Keratinocyte (primary cell): Measurements from ENCODE around the gene DNAH17. TPM values are rescaled to one million over a fixed set of nuclear protein-coding genes. Genes with fewer than 3 reads are reported as not detected.

Experiments used
- DNase-seq: peaks from one replicate; pipeline ENCODE4 v3.0.0-alpha.2; 2011; ENCODE audit warnings: low read depth, missing footprints, low spot score
- FAIRE-seq: peaks from 2 replicates; lab custom pipeline; 2011; peaks lifted over from hg19 to GRCh38; lab: Jason Lieb, UNC
- H2AFZ ChIP-seq: 2 replicates; pipeline ENCODE4 v1.6.0; 2012; ENCODE audit warnings: low read length, control low read depth, inconsistent platforms; ENCODE audit not compliant: control insufficient read depth
- H3K27ac ChIP-seq: 2 replicates; pipeline ENCODE4 v1.5.1; 2011; ENCODE audit warnings: low read length; ENCODE audit not compliant: control insufficient read depth, insufficient read depth
- H3K27me3 ChIP-seq: 3 replicates; pipeline ENCODE4 v1.6.0; 2011; ENCODE audit warnings: low read length; ENCODE audit not compliant: control insufficient read depth, insufficient read depth; ENCODE audit errors: extremely low read depth
- H3K36me3 ChIP-seq, 2 experiments: 2 replicates in 1 of 2; 3 replicates in 1 of 2; pipeline ENCODE4 v1.5.1; 2011; ENCODE audit warnings: low read length in 2 of 2, mild to moderate bottlenecking in 1 of 2; ENCODE audit not compliant: control insufficient read depth in 2 of 2, insufficient read depth in 2 of 2; ENCODE audit errors: extremely low read depth in 1 of 2
- H3K4me1 ChIP-seq: 3 replicates; pipeline ENCODE4 v1.5.1; 2011; ENCODE audit warnings: low read length; ENCODE audit not compliant: control insufficient read depth, insufficient read depth; ENCODE audit errors: extremely low read depth
- H3K4me2 ChIP-seq: 3 replicates; pipeline ENCODE4 v1.6.0; 2011; ENCODE audit warnings: low read depth, low read length; ENCODE audit not compliant: control insufficient read depth, insufficient read depth; ENCODE audit errors: extremely low read depth
- H3K4me3 ChIP-seq, 3 experiments: fragments of 200-600 bp in 1 of 3; sonication (generic) in 1 of 3; 2 replicates in 2 of 3; 3 replicates in 1 of 3; pipeline ENCODE4 v1.5.1; 2011 to 2016; ENCODE audit warnings: low read length in 3 of 3, mild to moderate bottlenecking in 3 of 3, control low read depth in 2 of 3, inconsistent platforms in 1 of 3, low read depth in 1 of 3, mixed read lengths in 1 of 3, mixed run types in 1 of 3, moderate library complexity in 1 of 3; ENCODE audit not compliant: control insufficient read depth in 2 of 3, insufficient read depth in 2 of 3; ENCODE audit errors: extremely low read depth in 1 of 3
- H3K79me2 ChIP-seq: 2 replicates; pipeline ENCODE4 v1.6.0; 2012; ENCODE audit warnings: low read length; ENCODE audit not compliant: control insufficient read depth, insufficient read depth
- H3K9ac ChIP-seq: 3 replicates; pipeline ENCODE4 v1.6.0; 2011; ENCODE audit warnings: low read length; ENCODE audit not compliant: control insufficient read depth, insufficient read depth; ENCODE audit errors: extremely low read depth
- H3K9me1 ChIP-seq: 3 replicates; pipeline ENCODE4 v1.6.0; 2011; ENCODE audit warnings: low read length; ENCODE audit not compliant: control insufficient read depth, insufficient read depth; ENCODE audit errors: extremely low read depth
- H3K9me3 ChIP-seq: 2 replicates; pipeline ENCODE4 v1.5.1; 2012; ENCODE audit warnings: low read depth, low read length; ENCODE audit not compliant: control insufficient read depth
- H4K20me1 ChIP-seq: 3 replicates; pipeline ENCODE4 v1.6.0; 2011; ENCODE audit warnings: low read length; ENCODE audit not compliant: control insufficient read depth, insufficient read depth; ENCODE audit errors: extremely low read depth
- CTCF ChIP-seq, 3 experiments: IDR thresholded peaks in 1 of 3; conservative IDR thresholded peaks in 1 of 3; optimal IDR thresholded peaks in 1 of 3; 2 replicates in 2 of 3; 3 replicates in 1 of 3; pipeline versions ENCODE3 to v1.5.1; 2011; ENCODE audit warnings: low read length in 3 of 3, mild to moderate bottlenecking in 3 of 3, moderate library complexity in 2 of 3, control low read depth in 1 of 3, inconsistent platforms in 1 of 3; ENCODE audit not compliant: insufficient read depth in 2 of 3; ENCODE audit errors: extremely low read depth in 1 of 3
- EZH2 ChIP-seq: IDR thresholded peaks from one replicate; pipeline ENCODE4 v1.6.1; 2012; ENCODE audit warnings: inconsistent platforms, mild to moderate bottlenecking, low read length, moderate library complexity
- dilution Hi-C: fragments of 300-500 bp; cut with MboI; formaldehyde crosslinking; loops from one replicate; pipeline ENCODE4 v1.7.0; 2020; ENCODE audit warnings: low sequenced_read_pairs; ENCODE audit not compliant: extremely low pct_ligation_motif_present
- polyA plus RNA-seq, 5 experiments: library from polyadenylated mRNA; depleted of rRNA in 3 of 5; stranded (reverse) in 3 of 5; stranded (forward) in 1 of 5; unstranded in 1 of 5; fragments of >200 nt; gene quantifications; 1 replicate in 1 of 5; 2 replicates in 3 of 5; 3 replicates in 1 of 5; pipeline versions ENCODE4 v1.2.1 to v1.2.3, GENCODE V29; 2011 to 2012; ENCODE audit warnings: missing spikeins in 2 of 5, low read depth in 1 of 5, low replicate concordance in 1 of 5

Gene DNAH17
- polyA plus RNA-seq, 1 donor (not counting 4 experiments of a cell fraction or from before 2014, with no cell fraction given) = 0.16 TPM

- Histone ChIP-seq H3K36me3 (no peaks in the 10 kb centered on the region), H3K9me3 (no peaks in the 10 kb centered on the region), H3K9ac (no peak overlapping the region), H3K4me1 (no peaks in the 10 kb centered on the region), H3K9me1 (no peaks in the 10 kb centered on the region), H3K79me2 (no peaks in the 10 kb centered on the region), H3K27ac (no peak overlapping the region), H3K4me3 (no peak overlapping the region), H3K27me3 (peaks cover 15% of the 10 kb centered on the region), H3K4me2 (no peak overlapping the region), H2AFZ (no peak overlapping the region), H4K20me1 (no peaks in the 10 kb centered on the region)
- dilution Hi-C loops = no loop called here
- no peak for TF ChIP-seq CTCF (optimal IDR thresholded peaks at IDR 0.05 in 1 of 3, IDR thresholded peaks at IDR 0.05 in 1 of 3, conservative IDR thresholded peaks at IDR 0.05 in 1 of 3; ENCODE audit: extremely low read depth in 1 of 3, insufficient read depth in 2 of 3, low read length in 3 of 3)
- TF ChIP-seq EZH2 = no peak
- FAIRE-seq = no peak
- no peak for DNase-seq
These were observed 9.2 kb downstream of the DNAH17 start for GRCh38 chr17:78567991-78568390.

- H2AFZ ChIP-seq = no peak overlapping the region
- no peak overlapping the region for H3K27ac ChIP-seq
- DNase-seq = no peak
- dilution Hi-C loops = no loop called here
- H3K4me3 ChIP-seq = no peak overlapping the region
- H3K9ac ChIP-seq = no peak overlapping the region
- H3K4me2 ChIP-seq = no peak overlapping the region
- TF ChIP-seq EZH2 (no peak), CTCF (optimal IDR thresholded peaks at IDR 0.05 in 1 of 3, IDR thresholded peaks at IDR 0.05 in 1 of 3, conservative IDR thresholded peaks at IDR 0.05 in 1 of 3; ENCODE audit: extremely low read depth in 1 of 3, insufficient read depth in 2 of 3, low read length in 3 of 3) (no peak)
- no peak for FAIRE-seq
- H3K9me3 ChIP-seq = no peaks in the 10 kb centered on the region
- no peaks in the 10 kb centered on the region for H4K20me1 ChIP-seq
- peaks cover 14% of the 10 kb centered on the region for H3K27me3 ChIP-seq
- no peaks in the 10 kb centered on the region for H3K9me1 ChIP-seq
- H3K4me1 ChIP-seq = no peaks in the 10 kb centered on the region
- H3K79me2 ChIP-seq = no peaks in the 10 kb centered on the region
- H3K36me3 ChIP-seq = no peaks in the 10 kb centered on the region
These were observed 10.2 kb downstream of the DNAH17 start for GRCh38 chr17:78566947-78567346.
